SK-N-SH (cell line): Measurements from ENCODE around the gene SRRM4.

Experiments
- CTCF ChIP-seq: fragments of 200-600 bp; sonication (generic); IDR thresholded peaks from 2 replicates; pipeline ENCODE4 v1.6.1; 2017; ENCODE audit warnings: antibody characterized with exemption, mild to moderate bottlenecking, moderate library complexity
- EZH2phosphoT487 ChIP-seq: fragments of 200-600 bp; sonication (generic); IDR thresholded peaks from 2 replicates; pipeline ENCODE4 v1.6.1; 2017; ENCODE audit warnings: low read depth, mixed run types, mild to moderate bottlenecking, antibody characterized with exemption, moderate library complexity, borderline replicate concordance
- JUND ChIP-seq: IDR thresholded peaks from 2 replicates; pipeline ENCODE4 v1.4.0; 2012
- MAX ChIP-seq: IDR thresholded peaks from 2 replicates; pipeline ENCODE4 v1.4.0; 2012; ENCODE audit warnings: low read depth
- MEF2A ChIP-seq: IDR thresholded peaks from 2 replicates; pipeline ENCODE4 v1.4.0; 2012; ENCODE audit warnings: low read depth, borderline replicate concordance
- SIN3A ChIP-seq: IDR thresholded peaks from 2 replicates; pipeline ENCODE4 v1.6.1; 2012; ENCODE audit warnings: low read depth, mild to moderate bottlenecking, low read length, moderate library complexity, borderline replicate concordance
- TEAD4 ChIP-seq: IDR thresholded peaks from 2 replicates; pipeline ENCODE4 v1.4.0; 2012; ENCODE audit warnings: mild to moderate bottlenecking, borderline replicate concordance; ENCODE audit not compliant: insufficient read depth
- TF ChIP-seq, protein P1 (sequence below): IDR thresholded peaks from 2 replicates; pipeline ENCODE4 v1.6.1; 2012; ENCODE audit warnings: mild to moderate bottlenecking, low read depth, low read length, moderate library complexity
- TF ChIP-seq, protein P2 (sequence below): IDR thresholded peaks from 2 replicates; pipeline ENCODE4 v1.4.0; 2012; ENCODE audit warnings: low read depth, borderline replicate concordance

- TF ChIP-seq JUND (no peak), EZH2phosphoT487 (no peak), TEAD4 (no peak), CTCF (no peak), MEF2A (no peak), SIN3A (no peak), MAX (no peak)
- TF ChIP-seq, protein P1, sequence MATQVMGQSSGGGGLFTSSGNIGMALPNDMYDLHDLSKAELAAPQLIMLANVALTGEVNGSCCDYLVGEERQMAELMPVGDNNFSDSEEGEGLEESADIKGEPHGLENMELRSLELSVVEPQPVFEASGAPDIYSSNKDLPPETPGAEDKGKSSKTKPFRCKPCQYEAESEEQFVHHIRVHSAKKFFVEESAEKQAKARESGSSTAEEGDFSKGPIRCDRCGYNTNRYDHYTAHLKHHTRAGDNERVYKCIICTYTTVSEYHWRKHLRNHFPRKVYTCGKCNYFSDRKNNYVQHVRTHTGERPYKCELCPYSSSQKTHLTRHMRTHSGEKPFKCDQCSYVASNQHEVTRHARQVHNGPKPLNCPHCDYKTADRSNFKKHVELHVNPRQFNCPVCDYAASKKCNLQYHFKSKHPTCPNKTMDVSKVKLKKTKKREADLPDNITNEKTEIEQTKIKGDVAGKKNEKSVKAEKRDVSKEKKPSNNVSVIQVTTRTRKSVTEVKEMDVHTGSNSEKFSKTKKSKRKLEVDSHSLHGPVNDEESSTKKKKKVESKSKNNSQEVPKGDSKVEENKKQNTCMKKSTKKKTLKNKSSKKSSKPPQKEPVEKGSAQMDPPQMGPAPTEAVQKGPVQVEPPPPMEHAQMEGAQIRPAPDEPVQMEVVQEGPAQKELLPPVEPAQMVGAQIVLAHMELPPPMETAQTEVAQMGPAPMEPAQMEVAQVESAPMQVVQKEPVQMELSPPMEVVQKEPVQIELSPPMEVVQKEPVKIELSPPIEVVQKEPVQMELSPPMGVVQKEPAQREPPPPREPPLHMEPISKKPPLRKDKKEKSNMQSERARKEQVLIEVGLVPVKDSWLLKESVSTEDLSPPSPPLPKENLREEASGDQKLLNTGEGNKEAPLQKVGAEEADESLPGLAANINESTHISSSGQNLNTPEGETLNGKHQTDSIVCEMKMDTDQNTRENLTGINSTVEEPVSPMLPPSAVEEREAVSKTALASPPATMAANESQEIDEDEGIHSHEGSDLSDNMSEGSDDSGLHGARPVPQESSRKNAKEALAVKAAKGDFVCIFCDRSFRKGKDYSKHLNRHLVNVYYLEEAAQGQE, result no peak
- TF ChIP-seq, protein P2, sequence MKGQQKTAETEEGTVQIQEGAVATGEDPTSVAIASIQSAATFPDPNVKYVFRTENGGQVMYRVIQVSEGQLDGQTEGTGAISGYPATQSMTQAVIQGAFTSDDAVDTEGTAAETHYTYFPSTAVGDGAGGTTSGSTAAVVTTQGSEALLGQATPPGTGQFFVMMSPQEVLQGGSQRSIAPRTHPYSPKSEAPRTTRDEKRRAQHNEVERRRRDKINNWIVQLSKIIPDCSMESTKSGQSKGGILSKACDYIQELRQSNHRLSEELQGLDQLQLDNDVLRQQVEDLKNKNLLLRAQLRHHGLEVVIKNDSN, result no peak
Observed at GRCh38 chr12:119159844-119160243, 178.5 kb downstream of the SRRM4 start.
